Mucosa of gallbladder (tissue), 1 donor: ENCODE data around the gene PBX1. TPM values are rescaled to one million over a fixed set of nuclear protein-coding genes. Genes with fewer than 3 reads are reported as not detected.

Experiments
- DNase-seq: peaks from one replicate; pipeline ENCODE4 v3.0.0-alpha.2; 2020; ENCODE audit warnings: low spot score
- total RNA-seq: library from RNA; stranded (reverse); gene quantifications from one replicate; pipeline ENCODE4 v1.2.1, GENCODE V29; 2021
- donor health status: DM: no; HTN: no; CAD: no.

The PBX1 gene
- total RNA-seq, 1 donor from 2014 or later = 175 TPM

GRCh38 chr1:164563721-164564360 lies 4.9 kb downstream of the PBX1 start:
- DNase-seq = no peak

- no peak for DNase-seq
These were observed 5.4 kb downstream of the PBX1 start for GRCh38 chr1:164564378-164564777.

GRCh38 chr1:164565357-164565756 lies 6.4 kb downstream of the PBX1 start:
- no peak for DNase-seq

GRCh38 chr1:164567774-164568173 lies 8.8 kb downstream of the PBX1 start:
- no peak for DNase-seq

GRCh38 chr1:164569241-164569640 lies 10.3 kb downstream of the PBX1 start:
- DNase-seq = no peak

- no peak for DNase-seq
These were observed 10.9 kb downstream of the PBX1 start for GRCh38 chr1:164569866-164570265.

GRCh38 chr1:164571333-164571732 lies 12.3 kb downstream of the PBX1 start:
- no peak for DNase-seq

- no peak for DNase-seq
These were observed 16.4 kb downstream of the PBX1 start for GRCh38 chr1:164575356-164575886.

GRCh38 chr1:164576291-164577271 lies 17.6 kb downstream of the PBX1 start:
- no peak for DNase-seq

- no peak for DNase-seq
These were observed 18.3 kb downstream of the PBX1 start for GRCh38 chr1:164577291-164577690.

- DNase-seq = no peak
These were observed 19.7 kb downstream of the PBX1 start for GRCh38 chr1:164578479-164579200.

- no peak for DNase-seq
These were observed 20.4 kb downstream of the PBX1 start for GRCh38 chr1:164579381-164579780.

- no peak for DNase-seq
These were observed 22.8 kb downstream of the PBX1 start for GRCh38 chr1:164581762-164582161.

- DNase-seq = no peak
These were observed 24.2 kb downstream of the PBX1 start for GRCh38 chr1:164583196-164583595.

- DNase-seq = no peak
These were observed 25.0 kb downstream of the PBX1 start for GRCh38 chr1:164583835-164584539.

GRCh38 chr1:164586591-164586990 lies 27.6 kb downstream of the PBX1 start:
- no peak for DNase-seq

GRCh38 chr1:164587617-164588501 lies 28.9 kb downstream of the PBX1 start:
- DNase-seq = no peak

- peak; percentile 67 for DNase-seq
These were observed 29.7 kb downstream of the PBX1 start for GRCh38 chr1:164588516-164589341.

- no peak for DNase-seq
These were observed 30.4 kb downstream of the PBX1 start for GRCh38 chr1:164589408-164589807.
